WTC11 (cell line): ENCODE data around the gene STOX2. TPM values are rescaled to one million over a fixed set of nuclear protein-coding genes. Genes with fewer than 3 reads are reported as not detected.

Source experiments
- AFF4 ChIP-seq: sonication (generic); formaldehyde crosslinking; IDR thresholded peaks from 2 replicates; pipeline ENCODE4 v1.8.1; 2023; ENCODE audit warnings: mild to moderate bottlenecking, missing genetic modification reagents, borderline replicate concordance
- CREM ChIP-seq: sonication (generic); formaldehyde crosslinking; IDR thresholded peaks from 2 replicates; pipeline ENCODE4 v1.8.1; 2022; ENCODE audit warnings: mild to moderate bottlenecking, missing genetic modification reagents, moderate library complexity
- E2F1 ChIP-seq: sonication (generic); formaldehyde crosslinking; IDR thresholded peaks from 2 replicates; pipeline ENCODE4 v1.8.0; 2022; ENCODE audit warnings: mild to moderate bottlenecking, missing genetic modification reagents
- EMX1 ChIP-seq: fragments of 250-450 bp; sonication (Bioruptor Pico); IDR thresholded peaks from 2 replicates; pipeline ENCODE4 v1.8.0; 2021; ENCODE audit warnings: mild to moderate bottlenecking
- ESRRA ChIP-seq: sonication (generic); formaldehyde crosslinking; IDR thresholded peaks from 2 replicates; pipeline ENCODE4 v1.8.1; 2022; ENCODE audit warnings: mild to moderate bottlenecking, missing genetic modification reagents, borderline replicate concordance
- ETV6 ChIP-seq: sonication (generic); formaldehyde crosslinking; IDR thresholded peaks from 2 replicates; pipeline ENCODE4 v1.8.1; 2022; ENCODE audit warnings: mild to moderate bottlenecking, missing genetic modification reagents
- FOXK1 ChIP-seq: sonication (generic); formaldehyde crosslinking; IDR thresholded peaks from 2 replicates; pipeline ENCODE4 v1.8.0; 2022; ENCODE audit warnings: mild to moderate bottlenecking, moderate library complexity, missing genetic modification reagents
- JUN ChIP-seq: sonication (generic); formaldehyde crosslinking; IDR thresholded peaks from 2 replicates; pipeline ENCODE4 v1.8.0; 2023; ENCODE audit warnings: mild to moderate bottlenecking, missing genetic modification reagents
- MYBL2 ChIP-seq: sonication (generic); formaldehyde crosslinking; IDR thresholded peaks from 2 replicates; pipeline ENCODE4 v1.8.1; 2023; ENCODE audit warnings: mild to moderate bottlenecking, moderate library complexity, missing genetic modification reagents
- NFYB ChIP-seq: sonication (generic); formaldehyde crosslinking; conservative IDR thresholded peaks from 2 replicates; pipeline ENCODE4 v1.8.0; 2022; ENCODE audit warnings: low read depth, missing genetic modification reagents
- NR1H2 ChIP-seq: sonication (generic); formaldehyde crosslinking; IDR thresholded peaks from 2 replicates; pipeline ENCODE4 v1.9.0; 2021; ENCODE audit warnings: mild to moderate bottlenecking, moderate library complexity, missing genetic modification reagents
- TEAD1 ChIP-seq: sonication (generic); formaldehyde crosslinking; IDR thresholded peaks from 2 replicates; pipeline ENCODE4 v1.8.0; 2022; ENCODE audit warnings: mild to moderate bottlenecking, missing genetic modification reagents
- TP53 ChIP-seq: sonication (generic); formaldehyde crosslinking; IDR thresholded peaks from 2 replicates; pipeline ENCODE4 v1.8.1; 2023; ENCODE audit warnings: mild to moderate bottlenecking, missing genetic modification reagents
- USF2 ChIP-seq: sonication (generic); formaldehyde crosslinking; IDR thresholded peaks from 2 replicates; pipeline ENCODE4 v1.8.1; 2023; ENCODE audit warnings: mild to moderate bottlenecking, missing genetic modification reagents, moderate library complexity
- ZBTB43 ChIP-seq: sonication (generic); formaldehyde crosslinking; IDR thresholded peaks from 2 replicates; pipeline ENCODE4 v1.8.1; 2023; ENCODE audit warnings: mild to moderate bottlenecking, missing genetic modification reagents
- ZNF263 ChIP-seq: sonication (generic); formaldehyde crosslinking; IDR thresholded peaks from 2 replicates; pipeline ENCODE4 v1.8.1; 2022; ENCODE audit warnings: low read depth, mild to moderate bottlenecking, moderate library complexity, missing genetic modification reagents
- ZNF423 ChIP-seq: fragments of 250-450 bp; sonication (Bioruptor Pico); IDR thresholded peaks from 2 replicates; pipeline ENCODE4 v2.1.2; 2022; ENCODE audit warnings: mild to moderate bottlenecking, moderate library complexity
- ZNF425 ChIP-seq: fragments of 250-450 bp; sonication (Bioruptor Pico); conservative IDR thresholded peaks from 2 replicates; pipeline ENCODE4 v1.9.0; 2021; ENCODE audit warnings: mild to moderate bottlenecking
- total RNA-seq: library from RNA; stranded (reverse); gene quantifications from 3 replicates; pipeline ENCODE4 v1.2.3, GENCODE V29; 2021
- TF ChIP-seq, protein P1 (sequence below): sonication (generic); formaldehyde crosslinking; IDR thresholded peaks from 2 replicates; pipeline ENCODE4 v1.8.0; 2023; ENCODE audit warnings: mild to moderate bottlenecking, missing genetic modification reagents
- TF ChIP-seq, protein P2 (sequence below): sonication (generic); formaldehyde crosslinking; IDR thresholded peaks from 2 replicates; pipeline ENCODE4 v1.8.0; 2023; ENCODE audit warnings: missing genetic modification reagents, mild to moderate bottlenecking, borderline replicate concordance

STOX2 gene
- total RNA-seq, 1 experiment from 2014 or later, result 31.6 TPM

DNA sequence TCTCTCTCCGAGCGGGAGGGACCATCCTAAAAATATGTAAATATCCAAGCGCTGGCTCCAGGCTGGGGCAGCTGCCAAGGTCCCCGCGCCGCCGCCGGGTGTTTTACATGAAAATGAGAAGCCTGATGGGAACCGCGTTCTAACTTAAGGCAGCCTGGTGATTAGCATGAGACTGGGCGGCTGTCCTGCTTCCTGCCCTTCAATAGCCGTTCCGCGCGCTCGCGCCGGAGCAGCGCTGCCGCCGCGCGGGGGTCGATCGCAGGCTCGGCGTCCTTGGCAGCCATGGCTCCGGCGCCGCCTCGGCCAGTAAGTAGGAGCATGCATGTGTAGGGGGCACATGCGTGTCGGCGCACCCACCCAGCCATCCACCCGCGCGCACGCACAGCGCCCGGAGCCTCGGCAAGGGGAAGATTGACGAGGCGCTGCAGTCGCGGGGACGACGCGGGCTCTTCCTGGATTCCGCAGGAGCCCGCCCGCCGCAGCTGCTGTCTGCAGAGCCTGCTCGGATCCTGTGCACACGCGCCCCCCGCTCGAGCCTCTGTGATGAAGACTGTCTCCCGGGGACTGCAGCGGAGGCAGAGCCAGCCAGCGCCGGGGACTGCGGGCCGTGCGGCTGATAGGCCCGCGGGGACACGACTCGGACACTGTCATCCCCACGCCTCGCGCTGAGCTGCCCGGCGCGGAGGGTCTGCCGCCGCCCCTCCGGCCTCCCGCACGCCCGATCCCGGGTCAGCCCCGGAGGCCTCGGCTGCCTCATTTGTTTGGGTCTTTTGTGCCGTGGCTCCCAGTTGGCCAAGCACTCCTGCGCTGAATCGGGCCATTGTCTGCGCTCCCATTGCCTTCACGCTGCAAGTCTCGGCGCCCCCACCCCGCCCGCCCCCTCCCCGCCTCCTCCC, 734 bp downstream of the STOX2 start (continued):
- TF ChIP-seq CREM (CRISPR knock-in tag) (peak; percentile 46; the same call in 1 of the 2 replicates), NFYB (CRISPR knock-in tag) (no peak), E2F1 (CRISPR knock-in tag) (no peak), AFF4 (CRISPR knock-in tag) (peak; percentile 82; the same call in 1 of the 2 replicates), ZBTB43 (peak; percentile 70), MYBL2 (peak; percentile 60; the same call in 1 of the 2 replicates), ESRRA (CRISPR knock-in tag) (0 out of 2 replicates have a peak, but pooled peaks have one; percentile 43), ETV6 (CRISPR knock-in tag) (peak; percentile 28; the same call in 1 of the 2 replicates), EMX1 (CRISPR knock-in tag) (0 out of 2 replicates have a peak, but pooled peaks have one; percentile 15), TP53 (CRISPR knock-in tag) (peak; percentile 73), JUN (peak; percentile 41; the same call in 1 of the 2 replicates), TEAD1 (peak; percentile 63; the same call in 1 of the 2 replicates), ZNF425 (CRISPR knock-in tag) (no peak), USF2 (CRISPR knock-in tag) (0 out of 2 replicates have a peak, but pooled peaks have one; percentile 11), ZNF263 (CRISPR knock-in tag) (no peak), ZNF423 (no peak), NR1H2 (CRISPR knock-in tag) (no peak), FOXK1 (CRISPR knock-in tag) (peak; percentile 76; the same call in 1 of the 2 replicates)
- TF ChIP-seq, protein P1, sequence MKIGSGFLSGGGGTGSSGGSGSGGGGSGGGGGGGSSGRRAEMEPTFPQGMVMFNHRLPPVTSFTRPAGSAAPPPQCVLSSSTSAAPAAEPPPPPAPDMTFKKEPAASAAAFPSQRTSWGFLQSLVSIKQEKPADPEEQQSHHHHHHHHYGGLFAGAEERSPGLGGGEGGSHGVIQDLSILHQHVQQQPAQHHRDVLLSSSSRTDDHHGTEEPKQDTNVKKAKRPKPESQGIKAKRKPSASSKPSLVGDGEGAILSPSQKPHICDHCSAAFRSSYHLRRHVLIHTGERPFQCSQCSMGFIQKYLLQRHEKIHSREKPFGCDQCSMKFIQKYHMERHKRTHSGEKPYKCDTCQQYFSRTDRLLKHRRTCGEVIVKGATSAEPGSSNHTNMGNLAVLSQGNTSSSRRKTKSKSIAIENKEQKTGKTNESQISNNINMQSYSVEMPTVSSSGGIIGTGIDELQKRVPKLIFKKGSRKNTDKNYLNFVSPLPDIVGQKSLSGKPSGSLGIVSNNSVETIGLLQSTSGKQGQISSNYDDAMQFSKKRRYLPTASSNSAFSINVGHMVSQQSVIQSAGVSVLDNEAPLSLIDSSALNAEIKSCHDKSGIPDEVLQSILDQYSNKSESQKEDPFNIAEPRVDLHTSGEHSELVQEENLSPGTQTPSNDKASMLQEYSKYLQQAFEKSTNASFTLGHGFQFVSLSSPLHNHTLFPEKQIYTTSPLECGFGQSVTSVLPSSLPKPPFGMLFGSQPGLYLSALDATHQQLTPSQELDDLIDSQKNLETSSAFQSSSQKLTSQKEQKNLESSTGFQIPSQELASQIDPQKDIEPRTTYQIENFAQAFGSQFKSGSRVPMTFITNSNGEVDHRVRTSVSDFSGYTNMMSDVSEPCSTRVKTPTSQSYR (CRISPR knock-in tag), result peak; percentile 47; the same call in 1 of the 2 replicates
- TF ChIP-seq, protein P2, sequence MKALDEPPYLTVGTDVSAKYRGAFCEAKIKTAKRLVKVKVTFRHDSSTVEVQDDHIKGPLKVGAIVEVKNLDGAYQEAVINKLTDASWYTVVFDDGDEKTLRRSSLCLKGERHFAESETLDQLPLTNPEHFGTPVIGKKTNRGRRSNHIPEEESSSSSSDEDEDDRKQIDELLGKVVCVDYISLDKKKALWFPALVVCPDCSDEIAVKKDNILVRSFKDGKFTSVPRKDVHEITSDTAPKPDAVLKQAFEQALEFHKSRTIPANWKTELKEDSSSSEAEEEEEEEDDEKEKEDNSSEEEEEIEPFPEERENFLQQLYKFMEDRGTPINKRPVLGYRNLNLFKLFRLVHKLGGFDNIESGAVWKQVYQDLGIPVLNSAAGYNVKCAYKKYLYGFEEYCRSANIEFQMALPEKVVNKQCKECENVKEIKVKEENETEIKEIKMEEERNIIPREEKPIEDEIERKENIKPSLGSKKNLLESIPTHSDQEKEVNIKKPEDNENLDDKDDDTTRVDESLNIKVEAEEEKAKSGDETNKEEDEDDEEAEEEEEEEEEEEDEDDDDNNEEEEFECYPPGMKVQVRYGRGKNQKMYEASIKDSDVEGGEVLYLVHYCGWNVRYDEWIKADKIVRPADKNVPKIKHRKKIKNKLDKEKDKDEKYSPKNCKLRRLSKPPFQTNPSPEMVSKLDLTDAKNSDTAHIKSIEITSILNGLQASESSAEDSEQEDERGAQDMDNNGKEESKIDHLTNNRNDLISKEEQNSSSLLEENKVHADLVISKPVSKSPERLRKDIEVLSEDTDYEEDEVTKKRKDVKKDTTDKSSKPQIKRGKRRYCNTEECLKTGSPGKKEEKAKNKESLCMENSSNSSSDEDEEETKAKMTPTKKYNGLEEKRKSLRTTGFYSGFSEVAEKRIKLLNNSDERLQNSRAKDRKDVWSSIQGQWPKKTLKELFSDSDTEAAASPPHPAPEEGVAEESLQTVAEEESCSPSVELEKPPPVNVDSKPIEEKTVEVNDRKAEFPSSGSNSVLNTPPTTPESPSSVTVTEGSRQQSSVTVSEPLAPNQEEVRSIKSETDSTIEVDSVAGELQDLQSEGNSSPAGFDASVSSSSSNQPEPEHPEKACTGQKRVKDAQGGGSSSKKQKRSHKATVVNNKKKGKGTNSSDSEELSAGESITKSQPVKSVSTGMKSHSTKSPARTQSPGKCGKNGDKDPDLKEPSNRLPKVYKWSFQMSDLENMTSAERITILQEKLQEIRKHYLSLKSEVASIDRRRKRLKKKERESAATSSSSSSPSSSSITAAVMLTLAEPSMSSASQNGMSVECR (CRISPR knock-in tag), result no peak; the same call in 1 of the 2 replicates
